Mucosa of stomach (tissue), 1 donor: ENCODE results near the gene CC2D2B.
A peak's percentile ranks its signal among the peaks of the same experiment; 100 is the strongest.

ENCODE experiments used
- H3K27me3 ChIP-seq: one replicate; pipeline ENCODE4 v1.7.0; 2013; ENCODE audit warnings: mild to moderate bottlenecking, low read length; ENCODE audit not compliant: control insufficient read depth, insufficient read depth
- H3K36me3 ChIP-seq: one replicate; pipeline ENCODE4 v1.7.0; 2013; ENCODE audit warnings: low read length; ENCODE audit not compliant: control insufficient read depth, insufficient read depth
- H3K4me1 ChIP-seq: one replicate; pipeline ENCODE4 v1.7.0; 2013; ENCODE audit warnings: mild to moderate bottlenecking, low read length; ENCODE audit not compliant: control insufficient read depth, insufficient read depth
- H3K4me3 ChIP-seq: one replicate; pipeline ENCODE4 v1.7.0; 2013; ENCODE audit warnings: low read length
- H3K9ac ChIP-seq: one replicate; pipeline ENCODE4 v1.7.0; 2013; ENCODE audit warnings: mild to moderate bottlenecking, low read length, moderate library complexity
- H3K9me3 ChIP-seq: one replicate; pipeline ENCODE4 v1.7.0; 2013; ENCODE audit warnings: mild to moderate bottlenecking, low read length, moderate library complexity; ENCODE audit not compliant: control insufficient read depth
- donor health status: Pancreatic carcinoma.

The CC2D2B gene, protein sequence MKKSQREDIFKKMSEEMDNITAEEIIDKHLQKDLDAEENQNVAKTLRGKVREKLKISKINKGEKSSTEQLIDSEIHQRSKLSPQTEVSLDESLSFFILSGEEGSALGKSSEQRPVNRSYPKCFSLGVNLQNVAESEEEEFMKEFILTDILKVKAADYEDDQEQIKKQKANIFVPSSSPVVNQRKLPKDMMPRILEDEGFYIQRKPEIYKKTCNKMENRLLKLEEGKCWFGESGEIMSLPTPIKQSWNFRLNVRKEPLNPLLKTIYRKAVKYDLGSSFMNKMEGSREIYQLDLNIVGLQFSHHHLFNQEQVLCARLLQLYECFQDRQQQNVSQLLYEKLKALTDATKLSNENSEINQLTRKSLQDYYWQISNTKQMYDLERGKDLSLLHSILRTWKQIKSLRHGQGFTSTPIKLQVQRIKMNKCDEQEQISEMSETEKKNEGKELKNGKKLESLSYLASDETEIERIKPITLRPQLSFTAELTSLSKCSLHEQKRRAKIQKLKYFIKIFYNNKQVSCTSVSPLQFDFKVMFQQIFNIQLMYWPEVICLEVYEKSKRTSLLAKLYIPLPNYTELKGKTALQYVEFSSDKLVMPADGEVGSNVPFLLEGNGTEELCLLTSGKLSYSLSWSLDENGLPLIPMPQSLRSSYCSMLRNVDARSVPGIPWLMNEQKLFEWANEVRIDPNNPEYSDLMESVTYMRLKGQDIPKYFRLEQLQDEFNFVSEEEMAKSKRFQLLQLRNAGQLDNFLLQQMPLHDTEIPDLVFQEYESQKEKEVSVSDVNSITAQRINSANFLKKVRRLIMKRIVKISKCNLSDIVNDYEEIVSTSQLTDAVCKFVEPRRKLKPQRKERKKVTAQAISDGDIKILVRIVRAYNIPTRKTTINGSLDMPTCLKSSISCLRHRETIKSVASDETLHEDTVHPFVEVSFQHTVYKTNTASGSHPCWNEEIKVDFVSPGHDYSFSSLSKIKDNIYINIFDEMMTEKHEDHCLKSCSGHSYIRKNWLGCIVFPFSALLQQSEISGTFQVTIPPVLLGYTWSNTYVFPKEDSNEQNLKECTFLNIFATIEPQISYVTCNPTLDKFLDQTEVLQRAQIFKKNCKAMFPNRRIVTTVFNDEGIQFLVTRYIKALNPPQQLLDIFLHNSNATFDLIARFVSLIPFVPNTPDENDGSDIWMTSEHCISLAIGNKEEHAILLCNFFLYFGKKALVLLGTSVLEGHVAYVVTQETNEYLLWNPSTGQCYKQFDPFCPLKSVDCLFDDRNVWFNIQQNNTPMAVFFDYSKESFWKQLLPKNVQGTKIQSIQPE (N-terminal part only)

DNA sequence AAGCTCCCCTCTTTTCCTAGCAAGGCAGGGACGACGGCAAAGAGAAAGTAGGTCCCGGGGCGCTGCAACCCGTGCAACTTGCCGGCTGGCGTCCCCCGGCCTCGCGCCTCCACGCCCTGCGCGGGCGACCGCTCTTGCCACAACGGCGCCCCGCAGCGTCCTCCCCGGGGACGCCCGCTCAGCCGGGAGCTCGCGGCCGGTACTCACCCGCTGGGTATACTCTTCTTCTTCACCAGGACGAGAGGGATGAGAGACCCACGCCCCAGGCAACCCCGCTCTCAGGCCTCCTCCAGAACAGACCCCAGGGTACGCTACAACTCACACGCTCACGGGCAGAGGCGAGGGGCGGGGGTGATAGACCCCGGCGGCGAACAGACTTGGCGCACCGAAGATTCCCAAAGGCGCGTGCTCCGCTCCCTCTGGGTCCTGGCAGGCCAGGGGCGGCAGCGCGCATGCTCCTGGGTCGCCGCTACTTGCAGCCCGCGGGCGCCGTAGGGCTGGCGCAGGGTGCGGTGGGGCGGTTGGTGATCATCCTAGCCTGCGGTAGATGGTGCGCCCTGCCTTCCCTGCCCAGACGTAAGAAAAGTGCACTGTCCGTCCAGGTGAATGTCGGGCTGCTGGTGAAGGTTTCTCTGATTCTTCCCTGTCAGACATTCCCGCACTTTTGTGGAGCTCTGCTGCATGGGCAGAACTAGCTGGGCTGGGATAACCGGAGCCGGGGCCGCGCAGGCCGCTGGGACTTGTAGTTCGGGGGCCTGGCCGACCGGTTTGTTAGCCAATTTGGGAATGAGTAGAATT is at the start of gene CC2D2B:
Gene CC2D2B (plus strand): TSS at position 520 of the 798 bp plus-strand sequence. CDS start 3,349 bp downstream, outside the sequence.
- Histone ChIP-seq H3K36me3 (no peaks in the 10 kb centered on the region), H3K9ac (peak within 1 kb of the TSS; percentile 46), H3K4me1 (no peaks in the 10 kb centered on the region), H3K4me3 (peak within 1 kb of the TSS; percentile 71), H3K27me3 (no peaks in the 10 kb centered on the region), H3K9me3 (no peaks in the 10 kb centered on the region)

- Histone ChIP-seq H3K9ac (no peak overlapping the region), H3K36me3 (no peaks in the 10 kb centered on the region), H3K27me3 (no peaks in the 10 kb centered on the region), H3K4me1 (no peaks in the 10 kb centered on the region), H3K4me3 (no peak overlapping the region), H3K9me3 (no peaks in the 10 kb centered on the region)
Observed at GRCh38 chr10:95860166-95860940, 47.4 kb upstream of the CC2D2B start.

- H3K36me3 ChIP-seq = no peaks in the 10 kb centered on the region
- H3K4me3 ChIP-seq = no peak overlapping the region
- H3K27me3 ChIP-seq = no peaks in the 10 kb centered on the region
- H3K9me3 ChIP-seq = no peaks in the 10 kb centered on the region
- no peak overlapping the region for H3K9ac ChIP-seq
- H3K4me1 ChIP-seq = peaks cover 8% of the 10 kb centered on the region
Observed at GRCh38 chr10:95861386-95861785, 46.4 kb upstream of the CC2D2B start.

DNA sequence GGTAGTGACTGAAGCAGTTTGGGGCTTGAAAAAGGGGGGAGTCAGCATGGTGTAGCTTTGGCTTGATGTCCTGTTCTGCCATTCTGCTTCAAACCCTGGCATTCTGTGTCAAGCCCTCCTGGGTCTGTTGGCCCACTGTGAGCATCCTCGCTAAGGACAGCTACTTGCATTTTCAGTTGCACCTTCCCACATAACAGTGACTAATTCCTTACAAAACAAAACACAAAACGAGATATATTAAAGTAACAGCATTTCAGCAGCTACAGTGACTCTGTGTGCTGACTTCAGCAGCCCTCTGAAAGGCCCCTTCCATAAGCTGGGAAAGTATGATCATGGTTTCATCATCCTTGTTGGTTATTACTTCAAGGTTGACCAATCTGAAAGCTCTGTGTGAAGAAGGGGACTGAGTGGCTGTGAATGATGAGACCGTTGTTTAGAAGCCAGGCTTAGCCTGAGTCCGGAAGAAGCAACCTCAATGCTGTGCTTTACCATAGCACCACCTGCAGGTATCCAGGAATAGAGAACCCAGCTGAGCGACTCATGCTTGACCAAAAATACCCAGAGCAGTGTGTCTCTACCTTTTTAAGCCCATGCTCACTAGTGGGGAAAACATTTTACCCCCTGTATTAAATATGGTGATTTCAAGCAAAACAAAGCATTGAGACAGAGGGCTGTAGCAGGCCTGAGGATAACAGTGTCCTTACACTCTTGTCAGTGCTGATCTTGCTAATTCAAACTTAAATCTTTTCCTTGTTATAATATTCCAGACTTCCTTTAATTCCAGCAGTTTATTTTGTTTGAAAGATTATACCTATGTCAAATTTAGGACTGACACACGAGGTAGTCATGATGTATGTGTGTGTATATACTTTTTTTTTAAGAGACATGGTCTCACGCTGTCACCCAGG is 42.6 kb upstream of the CC2D2B start:
- no peaks in the 10 kb centered on the region for H3K27me3 ChIP-seq
- H3K9me3 ChIP-seq = no peaks in the 10 kb centered on the region
- H3K4me3 ChIP-seq = no peak overlapping the region
- no peaks in the 10 kb centered on the region for H3K36me3 ChIP-seq
- H3K9ac ChIP-seq = no peak overlapping the region
- peaks cover 11% of the 10 kb centered on the region for H3K4me1 ChIP-seq

DNA sequence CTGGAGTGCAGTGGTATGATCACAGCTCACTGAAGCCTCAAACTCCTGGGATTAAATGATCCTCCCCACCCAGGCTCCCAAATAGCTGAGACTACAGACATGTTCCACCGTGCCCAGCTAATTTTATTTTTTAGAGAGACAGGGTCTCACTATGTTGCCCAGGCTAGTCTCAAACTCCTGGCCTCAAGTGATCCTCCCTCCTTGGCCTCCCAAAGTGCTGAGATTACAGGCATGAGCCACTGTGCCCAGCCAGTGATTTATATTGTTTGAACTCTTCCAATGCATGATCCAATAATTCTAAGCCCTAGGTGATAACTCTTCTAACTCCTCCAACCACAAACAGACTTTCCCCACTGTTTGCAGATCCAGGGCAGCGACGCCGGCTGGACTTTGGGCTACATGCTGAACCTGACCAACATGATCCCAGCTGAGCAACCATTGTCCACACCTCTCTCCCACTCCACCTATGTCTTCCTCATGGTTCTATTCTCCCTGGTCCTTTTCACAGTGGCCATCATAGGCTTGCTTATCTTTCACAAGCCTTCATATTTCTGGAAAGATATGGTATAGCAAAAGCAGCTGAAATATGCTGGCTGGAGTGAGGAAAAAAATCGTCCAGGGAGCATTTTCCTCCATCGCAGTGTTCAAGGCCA is 41.8 kb upstream of the CC2D2B start:
- H3K4me1 ChIP-seq = peaks cover 11% of the 10 kb centered on the region
- no peaks in the 10 kb centered on the region for H3K27me3 ChIP-seq
- no peaks in the 10 kb centered on the region for H3K9me3 ChIP-seq
- H3K4me3 ChIP-seq = no peak overlapping the region
- H3K36me3 ChIP-seq = no peaks in the 10 kb centered on the region
- no peak overlapping the region for H3K9ac ChIP-seq

GRCh38 chr10:95866467-95866842 is 41.3 kb upstream of the CC2D2B start:
- Histone ChIP-seq H3K9ac (no peak overlapping the region), H3K9me3 (no peaks in the 10 kb centered on the region), H3K4me1 (peaks cover 11% of the 10 kb centered on the region), H3K27me3 (no peaks in the 10 kb centered on the region), H3K4me3 (no peak overlapping the region), H3K36me3 (no peaks in the 10 kb centered on the region)

GRCh38 chr10:95867866-95868265 is 39.9 kb upstream of the CC2D2B start:
- no peaks in the 10 kb centered on the region for H3K9me3 ChIP-seq
- peaks cover 11% of the 10 kb centered on the region for H3K4me1 ChIP-seq
- no peaks in the 10 kb centered on the region for H3K36me3 ChIP-seq
- H3K4me3 ChIP-seq = no peak overlapping the region
- no peaks in the 10 kb centered on the region for H3K27me3 ChIP-seq
- H3K9ac ChIP-seq = no peak overlapping the region

DNA sequence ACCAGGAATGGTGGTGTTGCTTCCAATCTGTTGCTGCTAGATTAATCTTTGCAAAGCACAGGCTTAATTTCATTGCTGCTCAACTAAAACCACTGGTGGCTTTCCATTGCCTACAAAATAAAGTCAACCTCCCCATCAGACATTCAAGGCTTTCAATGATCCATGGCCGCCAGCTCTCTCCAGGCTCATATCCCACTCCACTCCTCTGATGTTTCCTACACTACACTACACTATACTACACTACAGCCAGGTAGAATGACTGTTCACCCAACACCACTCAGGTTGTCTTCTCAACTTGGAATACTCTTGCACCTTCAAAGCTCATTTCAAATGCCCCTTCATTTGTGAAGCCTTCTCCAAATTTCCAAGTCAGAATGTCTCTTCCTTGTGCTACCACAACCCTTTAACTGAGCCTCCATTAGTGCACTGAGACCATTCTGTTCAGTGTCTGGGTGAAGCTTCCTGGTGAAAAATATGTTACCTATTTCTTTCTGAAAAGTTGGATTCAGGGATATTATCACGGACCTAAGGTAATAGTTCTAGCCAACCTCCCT is 35.5 kb upstream of the CC2D2B start:
- no peak overlapping the region for H3K9ac ChIP-seq
- no peaks in the 10 kb centered on the region for H3K27me3 ChIP-seq
- H3K4me1 ChIP-seq = no peaks in the 10 kb centered on the region
- H3K9me3 ChIP-seq = no peaks in the 10 kb centered on the region
- H3K36me3 ChIP-seq = no peaks in the 10 kb centered on the region
- H3K4me3 ChIP-seq = no peak overlapping the region

DNA sequence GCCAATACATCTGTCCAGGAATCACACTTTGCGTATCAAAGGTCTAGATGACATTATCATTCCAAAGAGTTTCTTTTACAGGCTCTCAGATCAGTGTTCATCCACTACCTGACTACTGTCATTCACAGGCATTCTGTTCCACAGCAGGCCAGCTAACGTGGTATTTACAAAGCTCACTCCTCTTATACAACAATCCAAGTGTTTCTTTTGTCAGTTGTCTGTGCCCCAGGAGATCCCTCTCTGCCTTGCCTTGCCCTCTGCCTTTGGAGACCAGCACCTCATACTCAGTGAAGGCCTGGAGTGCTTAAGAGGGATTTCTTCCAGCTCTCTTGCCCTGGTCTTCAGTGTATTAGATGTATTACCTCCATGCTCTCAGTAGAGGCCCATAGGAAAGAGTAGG is 34.6 kb upstream of the CC2D2B start:
- H3K4me1 ChIP-seq = no peaks in the 10 kb centered on the region
- H3K4me3 ChIP-seq = no peak overlapping the region
- H3K9me3 ChIP-seq = no peaks in the 10 kb centered on the region
- H3K36me3 ChIP-seq = no peaks in the 10 kb centered on the region
- H3K9ac ChIP-seq = no peak overlapping the region
- no peaks in the 10 kb centered on the region for H3K27me3 ChIP-seq
